Dedifferentiated amniotic fluid mesenchymal stem cell (primary cell): ENCODE measurements around the gene ZSCAN30.

ENCODE experiments used
- DNase-seq: peaks from one replicate; pipeline ENCODE4 v3.0.0-alpha.2; 2016; ENCODE audit errors: extremely low spot score

ZSCAN30 gene

DNA sequence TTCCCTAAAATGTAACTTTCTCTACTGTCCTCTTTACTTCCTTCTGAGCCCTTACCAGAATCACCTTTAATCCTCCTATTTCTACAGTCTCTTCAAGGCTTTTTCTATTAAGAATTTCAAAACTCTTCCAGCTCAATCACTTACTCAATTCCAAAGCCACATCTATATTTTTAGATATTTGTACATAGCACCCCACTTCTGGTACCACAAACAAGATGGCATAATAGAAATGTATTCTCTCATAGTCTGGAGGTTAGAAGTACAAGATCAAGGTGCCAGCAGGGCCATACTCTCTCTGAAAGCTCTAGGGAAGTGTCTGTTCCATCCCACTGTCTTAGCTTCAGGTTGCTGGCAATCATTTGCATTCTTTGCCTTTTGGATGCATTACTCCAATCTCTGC, 11.1 kb downstream of the ZSCAN30 start:
- no peak for DNase-seq

GRCh38 chr18:35278085-35278484, 11.9 kb downstream of the ZSCAN30 start:
- no peak for DNase-seq

DNA sequence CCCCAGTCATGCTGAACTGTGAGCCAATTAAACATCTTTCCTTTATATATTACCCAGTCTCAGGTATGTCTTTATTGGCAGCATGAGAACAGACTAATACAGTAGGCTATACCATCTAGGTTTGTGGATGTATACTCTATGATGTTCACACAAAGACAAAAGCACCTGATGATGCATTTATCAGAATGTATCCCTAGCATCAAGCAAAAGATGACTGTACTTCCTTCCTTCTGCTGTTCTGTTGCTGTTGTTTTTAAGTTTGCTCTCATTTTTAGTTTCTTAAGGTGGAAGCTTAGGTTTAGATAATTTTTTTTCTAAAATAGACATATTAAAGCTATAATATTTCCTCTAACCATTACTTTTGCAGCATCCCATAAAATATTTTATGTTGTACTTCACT, 12.4 kb downstream of the ZSCAN30 start:
- DNase-seq, result no peak

GRCh38 chr18:35276267-35276666, 13.8 kb downstream of the ZSCAN30 start:
- no peak for DNase-seq

GRCh38 chr18:35271656-35272055, 18.4 kb downstream of the ZSCAN30 start:
- DNase-seq, result no peak

GRCh38 chr18:35268821-35269220, 21.2 kb downstream of the ZSCAN30 start:
- DNase-seq, result no peak

DNA sequence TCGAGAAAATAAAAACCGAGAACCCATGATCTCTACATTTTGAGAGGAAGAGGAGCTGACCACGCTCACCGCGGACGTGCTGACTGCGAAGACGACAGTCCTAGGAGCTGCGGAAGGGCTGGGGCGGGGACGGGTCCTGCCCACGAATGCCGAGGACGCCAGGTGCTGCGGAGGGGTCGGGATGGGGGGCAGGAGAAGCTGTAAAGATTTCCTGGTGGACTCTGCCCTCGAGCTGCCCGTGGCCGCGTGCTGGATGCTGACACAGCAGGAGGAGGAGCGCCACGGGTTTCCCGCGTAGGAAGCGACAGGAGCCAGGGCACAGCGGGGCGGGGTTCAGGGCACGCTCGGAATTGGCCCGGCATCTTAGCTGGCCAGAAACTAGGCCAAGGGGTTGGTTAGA, 22.2 kb downstream of the ZSCAN30 start:
- no peak for DNase-seq

DNA sequence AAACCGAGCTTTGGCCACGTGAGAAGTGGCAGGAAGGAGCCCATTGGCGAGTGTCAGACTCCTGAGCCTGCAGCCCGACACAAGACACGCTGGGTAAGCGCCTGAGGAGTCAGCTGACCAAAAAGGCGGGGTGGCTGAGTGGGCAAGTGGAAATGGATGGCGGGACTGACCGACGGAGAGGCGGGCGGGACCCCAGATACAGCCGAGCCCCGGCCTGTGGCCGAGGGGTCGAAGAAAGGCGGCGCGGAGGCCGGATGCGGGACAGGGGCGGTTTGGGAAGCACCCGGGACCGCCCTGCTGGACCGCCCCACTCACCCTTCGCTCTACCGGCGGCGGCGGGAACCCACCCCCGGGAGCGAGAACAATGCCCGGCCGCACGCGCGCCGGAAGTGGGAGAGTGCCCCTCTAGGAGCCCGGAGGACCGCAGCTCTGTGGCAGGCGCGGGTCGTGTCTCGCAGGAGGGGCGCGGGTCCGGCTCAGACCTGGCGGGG, 22.8 kb downstream of the ZSCAN30 start:
- no peak for DNase-seq

GRCh38 chr18:35264409-35264808, 25.6 kb downstream of the ZSCAN30 start:
- no peak for DNase-seq

GRCh38 chr18:35256947-35257346, 33.1 kb downstream of the ZSCAN30 start:
- DNase-seq, result no peak

GRCh38 chr18:35253655-35254287, 36.3 kb downstream of the ZSCAN30 start:
- DNase-seq, result no peak

DNA sequence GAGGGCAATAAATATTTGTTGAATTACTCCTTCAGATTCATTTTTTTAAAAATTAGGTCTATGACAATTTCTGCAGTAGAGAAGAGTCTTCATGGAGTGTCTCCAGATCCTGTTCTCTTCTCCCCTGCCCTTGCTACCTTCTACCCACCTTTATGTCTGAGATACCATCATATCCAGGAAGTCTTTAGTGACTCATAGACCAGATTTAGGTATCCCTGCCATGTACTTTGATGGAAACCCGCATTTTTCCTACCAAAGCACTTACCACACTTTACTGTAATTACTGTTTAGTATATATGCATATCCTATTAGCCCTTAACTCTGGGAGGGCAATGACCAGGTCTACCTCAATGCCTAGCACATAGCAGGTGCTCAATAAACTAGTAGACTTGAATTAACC, 37.6 kb downstream of the ZSCAN30 start:
- DNase-seq, result no peak

DNA sequence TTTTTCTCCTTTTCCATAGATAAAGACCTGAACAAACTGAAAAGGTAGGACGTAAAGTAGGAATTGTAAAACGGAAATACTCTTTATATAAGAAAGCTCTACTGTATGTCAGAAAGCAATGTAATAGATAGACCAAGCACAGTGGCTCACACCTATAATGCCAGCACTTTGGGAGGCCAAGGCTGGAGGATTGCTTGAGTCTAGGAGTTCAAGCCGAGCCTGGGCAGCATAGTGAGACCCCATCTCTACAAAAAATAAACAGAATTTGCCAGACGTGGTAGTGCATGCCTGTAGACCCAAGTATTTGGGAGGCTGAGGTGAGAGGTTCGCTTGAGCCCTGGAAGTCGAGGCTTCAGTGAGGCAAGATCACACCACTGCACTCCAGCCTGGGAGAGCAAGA, 41.6 kb downstream of the ZSCAN30 start:
- DNase-seq, result no peak

- no peak for DNase-seq
These were observed 42.4 kb downstream of the ZSCAN30 start for GRCh38 chr18:35247412-35248249.

GRCh38 chr18:35246831-35247230, 43.2 kb downstream of the ZSCAN30 start:
- DNase-seq, result no peak

GRCh38 chr18:35245719-35246317, 44.2 kb downstream of the ZSCAN30 start:
- no peak for DNase-seq

- no peak for DNase-seq
These were observed 45.4 kb downstream of the ZSCAN30 start for GRCh38 chr18:35244671-35245070.

DNA sequence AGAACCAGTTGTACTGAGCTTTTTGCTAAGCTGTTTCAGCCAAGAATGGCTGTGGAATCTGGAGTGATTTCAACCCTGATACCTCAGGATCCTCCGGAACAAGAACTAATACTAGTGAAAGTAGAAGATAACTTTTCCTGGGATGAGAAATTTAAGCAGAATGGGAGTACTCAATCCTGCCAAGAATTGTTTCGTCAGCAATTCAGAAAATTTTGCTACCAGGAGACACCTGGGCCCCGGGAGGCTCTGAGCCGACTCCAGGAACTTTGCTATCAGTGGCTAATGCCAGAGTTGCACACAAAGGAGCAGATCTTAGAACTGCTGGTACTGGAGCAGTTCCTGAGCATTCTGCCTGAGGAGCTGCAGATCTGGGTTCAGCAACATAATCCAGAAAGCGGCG, 47.6 kb downstream of the ZSCAN30 start:
- no peak for DNase-seq

GRCh38 chr18:35241448-35241804, 48.6 kb downstream of the ZSCAN30 start:
- DNase-seq, result no peak

GRCh38 chr18:35240664-35241447, 49.2 kb downstream of the ZSCAN30 start, which contains the start of gene ZNF397:
TSS of gene ZNF397 (plus strand) at chr18:35241034. CDS start at chr18:35242471, 1,437 bp downstream.
- DNase-seq, result peak; percentile 97

DNA sequence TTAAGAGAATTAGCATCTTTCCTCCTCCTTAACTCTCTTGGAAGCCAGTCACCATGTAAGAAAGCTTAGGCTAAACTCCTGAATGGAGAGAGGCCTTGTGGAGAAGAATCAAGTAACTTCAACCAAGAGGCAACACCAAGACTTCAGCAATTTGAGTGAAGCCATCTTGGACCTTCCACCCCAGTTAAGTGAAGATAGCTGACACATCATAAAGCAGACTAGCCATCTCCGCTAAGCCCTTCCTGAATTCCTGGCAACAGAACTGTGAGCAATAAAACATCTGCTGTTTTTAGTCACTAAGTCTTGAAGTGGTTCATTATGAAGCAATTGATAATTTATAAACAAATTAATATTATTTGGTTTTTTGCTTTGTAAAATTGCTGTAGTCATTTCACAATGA, 50.7 kb downstream of the ZSCAN30 start:
- DNase-seq, result no peak
